Transverse colon (tissue), 3 donors: ENCODE data around the gene CFAP61.

Experiments used
- CTCF ChIP-seq, 5 experiments: fragments of 200-600 bp in 3 of 5; fragments of 450-650 bp in 2 of 5; sonication (generic) in 3 of 5; IDR thresholded peaks; 1 replicate in 2 of 5; 2 replicates in 3 of 5; pipeline ENCODE4 v1.5.1; 2016 to 2017; ENCODE audit warnings: antibody characterized with exemption in 5 of 5, inconsistent platforms in 3 of 5, mild to moderate bottlenecking in 2 of 5, moderate library complexity in 1 of 5
- EP300 ChIP-seq: sonication (generic); formaldehyde crosslinking; IDR thresholded peaks from one replicate; pipeline ENCODE4 v1.6.1; 2017; ENCODE audit warnings: antibody characterized with exemption, low read depth

GRCh38 chr20:20317621-20318364, 265.5 kb downstream of the CFAP61 start:
- TF ChIP-seq CTCF (IDR thresholded peaks at IDR 0.05) (no peak), EP300 (no peak)
